ENCODE data around the gene UBR1. TPM values are rescaled to one million over a fixed set of nuclear protein-coding genes. Genes with fewer than 3 reads are reported as not detected.

The UBR1 gene
- total RNA-seq, 1 donor from 2014 or later: 42.4 TPM

- intact Hi-C loops (cut with micrococcal nuclease): no loop called here
Observed at GRCh38 chr15:43111354-43111753, 5.5 kb upstream of the UBR1 start.

GRCh38 chr15:43107751-43108150 is 1.9 kb upstream of the UBR1 start:
- intact Hi-C loops (cut with micrococcal nuclease): loop anchor here (5.0 kb wide), 2 partner anchors 45 to 835 kb away; partner anchors contain the start of genes GANC and TMEM87A

GRCh38 chr15:43106486-43106829 is 620 bp upstream of the UBR1 start:
- intact Hi-C loops (cut with micrococcal nuclease): loop anchor here (1.0 to 5.0 kb wide), 3 partner anchors 17 to 834 kb away; partner anchors contain the start of genes GANC and TMEM87A

- intact Hi-C loops (cut with micrococcal nuclease): loop anchor here (1.0 to 5.0 kb wide), 4 partner anchors 28 to 833 kb away; partner anchors contain the start of genes CCNDBP1, GANC, TMEM62 and TMEM87A
Observed at GRCh38 chr15:43105077-43105736, 631 bp downstream of the UBR1 start.

- intact Hi-C loops (cut with micrococcal nuclease): no loop called here
Observed at GRCh38 chr15:43104426-43104825, 1.4 kb downstream of the UBR1 start.

- intact Hi-C loops (cut with micrococcal nuclease): no loop called here
Observed at GRCh38 chr15:43103907-43104306, 1.9 kb downstream of the UBR1 start.

- intact Hi-C loops (cut with micrococcal nuclease): no loop called here
Observed at GRCh38 chr15:43102187-43102586, 3.7 kb downstream of the UBR1 start.

- intact Hi-C loops (cut with micrococcal nuclease): no loop called here
Observed at GRCh38 chr15:43100971-43101370, 4.9 kb downstream of the UBR1 start.

GRCh38 chr15:43099105-43099845 is 6.6 kb downstream of the UBR1 start:
- intact Hi-C loops (cut with micrococcal nuclease): no loop called here

- intact Hi-C loops (cut with micrococcal nuclease): no loop called here
Observed at GRCh38 chr15:43096411-43096810, 9.4 kb downstream of the UBR1 start.

GRCh38 chr15:43095708-43096347 is 10.0 kb downstream of the UBR1 start:
- intact Hi-C loops (cut with micrococcal nuclease): no loop called here

- intact Hi-C loops (cut with micrococcal nuclease): no loop called here
Observed at GRCh38 chr15:43095243-43095642, 10.6 kb downstream of the UBR1 start.

GRCh38 chr15:43094416-43095030 is 11.3 kb downstream of the UBR1 start:
- intact Hi-C loops (cut with micrococcal nuclease): no loop called here

GRCh38 chr15:43093026-43093425 is 12.8 kb downstream of the UBR1 start:
- intact Hi-C loops (cut with micrococcal nuclease): no loop called here

GRCh38 chr15:43091859-43092258 is 14.0 kb downstream of the UBR1 start:
- intact Hi-C loops (cut with micrococcal nuclease): no loop called here

GRCh38 chr15:43086551-43086950 is 19.3 kb downstream of the UBR1 start:
- intact Hi-C loops (cut with micrococcal nuclease): no loop called here

GRCh38 chr15:43085921-43086320 is 19.9 kb downstream of the UBR1 start:
- intact Hi-C loops (cut with micrococcal nuclease): no loop called here

- intact Hi-C loops (cut with micrococcal nuclease): no loop called here
Observed at GRCh38 chr15:43082509-43082908, 23.3 kb downstream of the UBR1 start.

GRCh38 chr15:43081283-43081682 is 24.6 kb downstream of the UBR1 start:
- intact Hi-C loops (cut with micrococcal nuclease): no loop called here

- intact Hi-C loops (cut with micrococcal nuclease): no loop called here
Observed at GRCh38 chr15:43071451-43071850, 34.4 kb downstream of the UBR1 start.

- intact Hi-C loops (cut with micrococcal nuclease): no loop called here
Observed at GRCh38 chr15:43070893-43071292, 34.9 kb downstream of the UBR1 start.

- intact Hi-C loops (cut with micrococcal nuclease): no loop called here
Observed at GRCh38 chr15:43070249-43070648, 35.6 kb downstream of the UBR1 start.

Measured in T-helper 2 cell treated with Interferon-gamma antibody and Interleukin-4, amounts not matched to agents 100 ng/mL and 5 ng/mL, for 36 hours (primary cell).